IPS-11a (cell line): ENCODE results near the gene RNF5.

ENCODE experiments used
- H3K4me3 ChIP-seq: one replicate; pipeline ENCODE4 v1.5.1; 2013; ENCODE audit warnings: low read depth, low read length, control low read depth

The RNF5 gene

DNA sequence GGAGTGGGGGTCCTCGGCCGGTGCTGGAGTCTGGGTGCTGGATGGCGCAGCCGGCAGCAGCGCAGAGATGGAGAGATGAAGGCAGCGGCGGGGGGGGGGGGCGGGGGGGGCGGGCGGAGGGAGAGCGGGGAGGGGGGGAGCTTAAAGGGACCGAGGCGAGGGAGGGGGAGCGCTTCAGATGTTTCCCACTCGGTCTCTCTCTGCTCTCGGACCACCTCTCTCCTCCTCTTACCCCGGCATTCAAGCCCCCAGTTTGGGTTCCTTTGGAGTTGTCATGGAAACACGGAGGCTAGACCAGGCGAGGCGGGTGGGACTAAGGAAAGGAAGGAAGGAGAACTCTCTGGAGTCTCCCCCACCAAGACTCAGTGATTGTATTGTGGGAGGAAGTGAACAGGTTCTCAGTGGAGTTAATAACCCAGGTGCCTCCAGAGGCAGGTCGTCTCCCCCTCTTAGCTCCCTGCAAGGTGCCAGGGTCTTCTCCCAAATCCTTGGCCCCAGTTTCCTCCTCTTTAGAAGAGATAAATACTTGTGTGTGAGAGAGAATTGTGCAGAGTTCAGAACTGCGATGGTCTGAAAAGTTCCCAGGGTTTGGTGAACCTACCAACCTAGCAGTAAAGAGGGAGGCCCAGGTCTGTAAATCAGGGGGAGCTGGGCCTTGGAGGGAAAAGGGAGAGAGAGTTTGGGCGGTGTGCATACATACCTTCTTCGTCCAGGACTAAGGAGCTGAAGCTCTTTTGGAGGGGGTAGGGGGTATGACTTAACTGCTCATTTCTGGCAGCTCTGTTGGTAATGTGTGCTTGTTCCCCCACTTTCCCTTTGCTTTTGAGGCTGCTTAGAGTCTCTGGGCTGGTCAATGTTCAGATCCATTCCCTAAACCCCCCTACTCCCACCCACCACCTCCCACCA lies 26.1 kb upstream of the RNF5 start, which contains the start of gene PRRT1:
Gene PRRT1, minus strand, starts transcription at position 77 of the 906 bp plus-strand sequence. CDS start 112 bp downstream, outside the sequence.
- peak within 1 kb of the TSS; percentile 93 for H3K4me3 ChIP-seq

GRCh38 chr6:32152769-32153563 lies 25.2 kb upstream of the RNF5 start:
- H3K4me3 ChIP-seq: peak overlapping the region; percentile 93

DNA sequence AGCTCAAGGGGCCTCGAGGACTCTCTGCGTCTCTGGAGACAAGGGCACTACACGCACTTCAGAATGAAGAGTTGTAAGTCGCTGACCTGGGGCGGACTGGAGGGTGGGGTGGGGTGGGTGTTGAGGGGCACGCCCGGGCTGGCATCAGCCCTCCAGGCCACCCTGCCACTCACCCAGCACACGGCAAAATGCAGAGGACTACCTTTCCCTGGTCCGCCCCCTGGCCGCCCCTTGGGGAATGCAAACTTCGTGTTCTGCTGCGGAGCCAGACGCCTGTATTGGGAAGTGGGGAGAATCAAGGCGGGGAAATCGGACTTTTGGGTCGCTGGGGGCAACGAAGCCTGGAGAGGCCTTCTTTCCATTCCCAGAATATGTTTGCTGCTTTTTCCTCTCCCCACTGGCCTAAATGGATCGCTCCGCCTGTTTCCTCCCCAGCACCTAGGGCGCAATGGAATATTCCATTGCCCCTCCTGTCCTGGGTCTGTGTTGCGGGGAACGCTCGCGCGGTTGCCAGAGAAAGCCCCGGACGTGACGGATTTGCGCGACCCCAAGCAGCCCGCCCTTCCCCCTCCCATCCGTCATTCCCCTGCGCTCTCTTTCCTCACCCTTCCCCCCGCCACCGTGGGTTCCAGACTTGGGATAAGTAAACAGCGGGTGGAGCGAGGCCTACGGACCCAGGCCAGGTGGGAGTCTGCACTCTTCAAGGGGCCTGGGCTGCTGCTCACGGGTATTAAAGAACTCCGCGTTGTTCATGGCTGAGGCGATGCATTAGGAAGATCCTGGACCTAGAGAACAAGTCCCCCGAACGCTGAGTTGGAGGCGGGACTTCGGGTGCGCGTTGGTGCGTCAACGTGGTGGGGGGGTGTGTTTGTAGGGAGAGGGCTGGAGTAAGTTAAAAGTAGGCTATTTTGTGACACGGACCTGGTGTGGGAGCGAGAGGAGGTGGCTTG lies 24.4 kb upstream of the RNF5 start, which contains the start of gene PPT2:
Gene PPT2, plus strand, starts transcription at position 578 of the 950 bp plus-strand sequence. CDS start 454 bp downstream, outside the sequence.
- peak within 1 kb of the TSS; percentile 93 for H3K4me3 ChIP-seq

GRCh38 chr6:32154514-32155161 lies 23.6 kb upstream of the RNF5 start:
- H3K4me3 ChIP-seq: peak overlapping the region; percentile 93

- no peak overlapping the region for H3K4me3 ChIP-seq
Measured at GRCh38 chr6:32156891-32157290, 21.3 kb upstream of the RNF5 start.

GRCh38 chr6:32158052-32158451 lies 20.2 kb upstream of the RNF5 start:
- no peak overlapping the region for H3K4me3 ChIP-seq

GRCh38 chr6:32163559-32164258 lies 14.5 kb upstream of the RNF5 start:
- no peak overlapping the region for H3K4me3 ChIP-seq

- no peak within 1 kb of the TSS for H3K4me3 ChIP-seq
Measured at GRCh38 chr6:32164295-32164694, 13.9 kb upstream of the RNF5 start, which contains the start of gene EGFL8. Gene EGFL8, plus strand, starts transcription at chr6:32164595. Its CDS starts 1,571 bp downstream, at chr6:32166166.

DNA sequence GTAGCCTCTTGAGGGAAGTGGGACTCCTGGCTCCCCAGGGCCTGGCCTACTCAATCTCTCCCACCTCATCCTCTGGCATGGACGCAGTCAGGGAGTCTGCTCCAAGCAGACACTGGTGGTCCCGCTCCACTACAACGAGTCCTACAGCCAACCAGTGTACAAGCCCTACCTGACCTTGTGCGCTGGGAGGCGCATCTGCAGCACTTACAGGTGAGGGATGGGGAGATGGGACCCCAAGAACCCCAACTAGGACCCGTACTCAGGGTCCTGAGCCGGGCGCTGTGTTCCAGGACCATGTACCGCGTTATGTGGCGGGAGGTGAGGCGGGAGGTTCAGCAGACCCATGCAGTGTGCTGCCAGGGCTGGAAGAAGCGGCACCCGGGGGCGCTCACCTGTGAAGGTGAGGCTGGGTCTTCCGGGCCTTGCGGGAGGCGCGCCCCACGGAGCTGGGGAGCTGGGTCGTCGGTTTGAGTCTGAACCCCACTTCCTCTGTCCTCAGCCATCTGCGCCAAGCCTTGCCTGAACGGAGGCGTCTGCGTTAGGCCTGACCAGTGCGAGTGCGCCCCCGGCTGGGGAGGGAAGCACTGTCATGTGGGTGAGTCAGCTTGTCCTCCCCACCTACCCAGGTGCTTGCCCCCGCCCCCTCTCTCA lies 11.7 kb upstream of the RNF5 start:
- H3K4me3 ChIP-seq: no peak overlapping the region

- H3K4me3 ChIP-seq: no peak overlapping the region
Measured at GRCh38 chr6:32167154-32167760, 10.9 kb upstream of the RNF5 start.

DNA sequence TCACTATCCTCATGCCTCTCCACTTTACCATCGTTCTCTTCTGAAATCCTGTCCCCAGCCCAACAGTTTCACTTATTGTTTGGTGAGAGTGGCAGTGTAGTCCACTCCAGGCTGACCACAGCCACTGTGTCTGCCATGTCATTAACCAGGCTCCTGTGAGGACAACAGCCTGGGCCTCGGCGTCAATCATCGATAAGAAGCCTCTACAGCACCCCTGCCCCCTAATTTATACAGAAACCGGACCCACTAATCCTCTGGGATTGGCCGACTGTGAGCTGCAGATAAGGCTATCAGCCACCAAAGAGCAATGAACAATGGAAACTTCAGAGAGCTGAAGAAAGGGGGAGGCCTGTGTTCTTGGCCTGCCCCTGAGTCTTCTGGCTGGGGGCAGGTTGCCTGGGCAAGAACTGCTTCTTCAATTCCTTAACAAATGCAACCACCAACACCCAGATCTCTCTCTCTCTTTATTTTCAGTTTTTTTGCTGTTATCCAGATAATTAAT lies 10.4 kb upstream of the RNF5 start:
- no peak overlapping the region for H3K4me3 ChIP-seq

DNA sequence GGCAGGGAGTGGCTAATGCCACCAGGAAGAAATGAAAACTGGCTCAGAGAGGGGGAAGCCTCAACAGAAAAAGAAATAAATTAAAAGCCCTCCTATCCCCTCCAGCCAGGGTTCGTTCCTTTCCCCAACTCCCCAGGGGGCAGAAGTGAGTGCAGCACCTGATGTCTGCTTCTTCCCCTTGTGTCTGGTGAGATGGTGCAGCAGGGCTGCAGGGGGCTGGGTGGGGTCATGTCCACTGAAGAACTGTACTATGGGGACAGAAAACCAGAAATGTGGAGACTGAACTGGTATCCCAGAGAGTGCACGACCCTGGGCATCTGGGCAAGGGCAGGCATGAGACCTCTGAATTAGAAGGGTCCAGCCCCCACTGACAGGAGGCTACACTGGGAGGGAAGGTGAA lies 9.9 kb upstream of the RNF5 start:
- H3K4me3 ChIP-seq: no peak overlapping the region

DNA sequence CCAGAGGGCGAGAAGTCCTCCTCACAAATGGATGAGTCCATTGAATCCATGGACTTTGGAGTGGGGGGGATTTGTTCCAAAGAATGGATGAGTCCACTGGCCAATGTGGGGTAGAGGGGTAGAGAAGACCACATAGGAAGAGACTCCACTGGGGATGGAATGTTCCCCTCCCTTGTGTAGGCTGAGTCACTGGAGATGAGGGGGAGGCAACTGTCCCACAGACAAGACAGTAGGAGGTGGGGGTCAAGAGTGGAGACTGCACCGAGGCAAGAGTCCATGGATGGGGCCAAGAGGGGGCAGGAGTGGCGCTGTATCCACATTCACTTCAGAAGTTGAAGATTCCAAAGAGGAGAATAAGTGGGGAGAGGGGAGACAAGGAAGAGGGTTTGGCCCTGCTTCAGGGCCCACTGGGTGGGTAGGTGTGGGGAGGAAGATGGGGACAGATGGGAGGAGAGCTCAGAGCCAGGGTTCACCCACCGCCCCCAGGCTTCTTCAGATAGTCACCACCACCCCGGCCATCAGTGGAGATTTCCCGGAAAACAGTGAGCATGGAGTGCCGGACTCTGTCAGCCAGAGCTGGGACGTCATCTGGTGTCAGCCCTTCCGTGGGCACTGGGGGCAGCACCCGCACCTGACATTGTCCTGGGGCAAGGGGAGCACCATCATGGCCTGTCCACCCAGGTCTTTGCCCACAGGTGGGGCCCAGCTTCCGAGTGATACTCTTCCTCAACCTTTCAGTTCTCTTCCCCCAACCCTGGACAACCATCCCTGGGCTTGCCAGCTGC lies 9.2 kb upstream of the RNF5 start:
- H3K4me3 ChIP-seq: no peak overlapping the region

DNA sequence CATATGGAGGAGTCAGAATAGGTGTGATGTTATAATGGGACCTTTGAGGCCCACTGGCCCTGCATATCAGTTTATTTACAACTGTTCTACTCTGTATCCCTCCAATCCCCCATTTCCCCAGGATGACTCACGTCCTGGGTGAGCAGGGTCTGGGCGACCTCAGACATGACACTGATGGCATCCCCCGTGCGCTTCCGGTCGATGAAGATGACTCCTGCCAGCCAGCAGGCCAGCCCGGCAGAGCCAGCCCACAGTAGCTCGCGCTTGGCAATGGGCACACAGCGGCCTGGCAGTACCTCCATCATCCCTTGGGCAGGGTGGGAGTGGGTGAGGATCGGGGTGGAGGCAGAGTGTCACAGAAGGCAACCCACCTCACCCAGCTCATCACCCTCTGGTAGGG lies 7.9 kb upstream of the RNF5 start:
- no peak overlapping the region for H3K4me3 ChIP-seq

DNA sequence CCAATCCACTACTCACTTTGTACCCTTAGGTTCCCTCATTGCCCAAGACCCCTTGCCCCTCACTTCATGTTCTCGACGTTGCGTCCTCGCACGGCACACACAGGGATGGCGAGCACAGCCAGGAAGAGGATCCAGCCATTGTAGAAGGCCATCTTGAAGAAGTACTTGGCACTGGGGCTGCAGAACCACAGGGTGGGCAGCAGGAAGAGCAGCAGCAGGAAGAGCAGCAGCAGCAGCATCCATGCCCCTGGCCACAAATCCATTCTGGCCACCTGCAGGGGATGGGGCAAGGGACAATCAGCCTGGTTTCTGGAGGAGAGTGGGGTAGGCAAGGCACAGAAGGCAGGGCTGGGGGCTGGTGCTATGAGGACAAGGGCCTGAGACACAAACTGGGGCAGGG lies 7.0 kb upstream of the RNF5 start:
- H3K4me3 ChIP-seq: no peak overlapping the region

DNA sequence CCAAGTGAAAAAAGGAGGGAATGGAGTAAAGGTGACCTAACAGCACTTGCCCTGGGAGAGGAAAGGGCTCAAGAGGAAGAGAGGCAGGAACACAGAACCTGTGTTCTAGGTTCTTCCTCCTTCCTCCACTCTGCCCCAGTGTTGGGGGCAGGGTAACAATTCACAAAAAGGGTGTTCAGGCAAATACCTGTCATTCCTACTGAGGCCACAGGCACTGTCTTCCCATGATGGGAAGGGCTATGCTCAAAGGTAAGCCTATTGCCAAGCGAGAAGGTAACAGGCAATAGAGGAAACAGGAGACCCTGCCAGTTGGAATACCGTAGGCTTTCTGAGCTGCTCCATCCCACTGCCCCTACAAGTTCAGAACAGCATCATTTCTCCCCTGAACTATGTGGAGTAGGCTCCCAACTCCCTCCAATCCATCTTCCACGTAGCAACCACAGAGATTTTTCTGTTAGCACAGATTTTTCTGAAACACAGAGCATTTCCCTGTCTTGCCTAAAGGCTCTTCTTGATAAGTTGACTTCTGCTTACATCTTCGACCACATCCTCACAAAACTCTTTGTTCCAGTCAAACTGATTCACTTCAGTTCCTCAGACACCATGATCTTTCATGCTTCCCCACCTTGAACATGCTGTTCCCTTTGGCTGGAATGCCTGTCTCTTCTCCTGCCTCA lies 5.0 kb upstream of the RNF5 start:
- no peak overlapping the region for H3K4me3 ChIP-seq

DNA sequence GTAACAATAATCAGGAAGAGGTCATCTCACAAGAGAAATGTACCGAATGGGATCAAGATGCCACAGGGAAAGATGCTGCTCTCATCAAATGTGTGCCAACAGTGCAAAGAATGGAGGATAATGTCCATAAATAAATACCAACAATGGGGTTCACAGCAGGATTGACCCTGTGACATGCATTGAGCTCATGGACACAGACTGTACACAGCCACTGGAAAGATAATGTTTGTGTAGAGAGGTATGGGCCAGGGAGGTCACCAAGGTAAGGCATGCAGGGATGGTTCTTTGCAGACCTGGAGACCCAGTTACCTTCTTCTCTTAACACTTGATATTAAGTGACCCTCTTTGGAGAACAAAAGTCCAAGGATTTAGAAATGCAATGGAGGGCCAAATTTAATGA lies 3.8 kb upstream of the RNF5 start:
- no peak overlapping the region for H3K4me3 ChIP-seq
